DND-41 (cell line): Measurements from ENCODE around the gene P4HB.

Experiments used
- EZH2 ChIP-seq: IDR thresholded peaks from 3 replicates; pipeline ENCODE4 v1.6.1; 2012; ENCODE audit warnings: borderline replicate concordance, low read depth, mild to moderate bottlenecking, moderate library complexity, low read length, inconsistent platforms; ENCODE audit not compliant: severe bottlenecking
- TF ChIP-seq, protein P1 (sequence below): IDR thresholded peaks from 2 replicates; pipeline ENCODE4 v1.5.1; 2012; ENCODE audit warnings: borderline replicate concordance, low read length, moderate library complexity, mild to moderate bottlenecking; ENCODE audit not compliant: poor library complexity, severe bottlenecking; ENCODE audit errors: extremely low read depth

- no peak for TF ChIP-seq EZH2
- TF ChIP-seq, protein P1, sequence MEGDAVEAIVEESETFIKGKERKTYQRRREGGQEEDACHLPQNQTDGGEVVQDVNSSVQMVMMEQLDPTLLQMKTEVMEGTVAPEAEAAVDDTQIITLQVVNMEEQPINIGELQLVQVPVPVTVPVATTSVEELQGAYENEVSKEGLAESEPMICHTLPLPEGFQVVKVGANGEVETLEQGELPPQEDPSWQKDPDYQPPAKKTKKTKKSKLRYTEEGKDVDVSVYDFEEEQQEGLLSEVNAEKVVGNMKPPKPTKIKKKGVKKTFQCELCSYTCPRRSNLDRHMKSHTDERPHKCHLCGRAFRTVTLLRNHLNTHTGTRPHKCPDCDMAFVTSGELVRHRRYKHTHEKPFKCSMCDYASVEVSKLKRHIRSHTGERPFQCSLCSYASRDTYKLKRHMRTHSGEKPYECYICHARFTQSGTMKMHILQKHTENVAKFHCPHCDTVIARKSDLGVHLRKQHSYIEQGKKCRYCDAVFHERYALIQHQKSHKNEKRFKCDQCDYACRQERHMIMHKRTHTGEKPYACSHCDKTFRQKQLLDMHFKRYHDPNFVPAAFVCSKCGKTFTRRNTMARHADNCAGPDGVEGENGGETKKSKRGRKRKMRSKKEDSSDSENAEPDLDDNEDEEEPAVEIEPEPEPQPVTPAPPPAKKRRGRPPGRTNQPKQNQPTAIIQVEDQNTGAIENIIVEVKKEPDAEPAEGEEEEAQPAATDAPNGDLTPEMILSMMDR, result no peak
Observed at GRCh38 chr17:81812571-81813370, 47.6 kb downstream of the P4HB start.
